ENCODE measurements around the gene MCM9.
A peak's percentile ranks its signal among the peaks of the same experiment; 100 is the strongest.
"Not testable (repeated sequence)": the region's sequence is repeated elsewhere in the genome, so short reads cannot be mapped to it uniquely, and the experiment has no call there.

The MCM9 gene

DNA sequence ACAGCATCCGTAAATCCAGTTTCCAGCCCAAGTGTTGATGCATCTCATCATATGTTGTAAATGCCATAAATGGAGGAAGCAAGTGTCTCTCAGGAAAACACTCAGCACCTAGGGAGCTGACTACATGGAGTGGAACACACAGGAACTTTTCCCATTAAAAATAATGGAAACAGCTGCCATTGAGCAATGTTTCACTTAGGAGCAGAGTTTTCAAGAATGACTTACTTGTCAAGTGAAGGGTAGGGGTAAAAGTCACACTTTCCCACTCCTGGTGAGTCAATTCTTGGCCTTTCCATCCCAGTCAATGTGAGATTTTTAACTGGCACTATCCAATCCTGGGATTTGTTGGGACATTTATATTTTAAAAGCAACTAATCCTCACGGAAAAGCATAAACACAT, 160.4 kb downstream of the MCM9 start:
- TF ChIP-seq JUND (IDR thresholded peaks at IDR 0.05; ENCODE audit: low read depth), result no peak
- no peak for DNase-seq (ENCODE audit: low read depth in 1 of 2, low spot score in 1 of 2)
- in situ Hi-C loops (cut with HindIII; ENCODE audit: low pct_unique_long_range_greater_than_20kb, low sequenced_read_pairs), result no loop called here

DNA sequence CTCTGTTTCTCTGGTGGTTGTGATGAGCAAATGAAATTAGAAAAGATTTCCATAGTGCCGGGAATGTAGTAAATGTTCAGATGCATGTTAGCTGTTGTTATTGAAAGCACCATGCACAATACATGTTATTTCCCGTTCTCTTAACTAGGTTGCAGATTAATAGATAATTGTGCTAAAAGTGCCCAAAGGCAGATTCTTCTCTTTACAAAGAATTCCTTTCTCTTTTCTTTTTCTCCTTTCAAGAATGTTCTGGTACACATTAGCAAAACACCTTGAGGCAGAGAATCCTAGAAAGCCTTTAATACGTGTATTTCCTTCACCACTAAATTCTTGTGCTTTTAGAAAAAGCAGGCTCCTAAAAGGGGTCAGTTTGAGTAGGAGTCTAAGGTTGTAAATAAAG, 162.1 kb downstream of the MCM9 start:
- peak in 1 of 2 experiments; percentile 52 for DNase-seq (ENCODE audit: low read depth in 1 of 2, low spot score in 1 of 2)
- in situ Hi-C loops (cut with HindIII; ENCODE audit: low pct_unique_long_range_greater_than_20kb, low sequenced_read_pairs), result no loop called here
- TF ChIP-seq JUND (IDR thresholded peaks at IDR 0.05; ENCODE audit: low read depth), result no peak

DNA sequence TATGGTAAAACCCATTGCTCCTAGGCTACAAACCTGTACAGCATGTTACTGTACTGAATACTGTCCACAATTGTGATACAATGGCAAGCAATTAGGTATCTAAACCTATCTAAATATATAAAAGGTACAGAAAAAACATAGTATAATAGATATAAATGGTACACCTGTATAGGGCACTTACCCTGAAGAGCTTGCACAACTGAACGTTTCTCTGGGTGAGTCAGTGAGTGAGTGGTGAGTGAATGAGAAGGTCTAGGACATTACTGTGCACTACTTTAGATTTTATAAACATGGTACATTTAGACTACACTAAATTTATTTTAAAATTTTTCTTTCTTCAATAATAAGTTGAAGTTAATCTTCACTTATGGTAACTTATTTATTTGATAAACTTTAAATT, 163.7 kb downstream of the MCM9 start:
- DNase-seq (ENCODE audit: low read depth in 1 of 2, low spot score in 1 of 2), result no peak
- no peak for TF ChIP-seq JUND (IDR thresholded peaks at IDR 0.05; ENCODE audit: low read depth)
- in situ Hi-C loops (cut with HindIII; ENCODE audit: low pct_unique_long_range_greater_than_20kb, low sequenced_read_pairs), result no loop called here

DNA sequence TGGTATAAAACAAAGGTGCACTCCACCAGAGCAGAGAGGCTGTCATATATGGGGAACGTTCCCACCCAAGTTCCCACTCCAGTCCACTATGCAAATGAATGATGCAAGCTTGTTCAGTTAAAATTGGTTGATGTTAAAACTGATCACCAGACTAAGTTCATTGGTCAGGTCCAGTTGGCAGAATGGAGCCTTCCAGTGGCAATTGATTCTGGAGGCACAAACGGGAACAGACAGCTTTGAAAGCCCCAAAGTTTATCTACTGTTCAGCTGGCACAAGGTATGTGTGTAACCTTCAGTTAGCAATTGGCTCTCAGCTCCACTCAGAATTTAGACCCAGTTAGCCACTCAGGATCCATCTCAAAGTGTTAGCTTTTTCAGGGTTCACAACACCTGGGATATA, 164.1 kb downstream of the MCM9 start:
- in situ Hi-C loops (cut with HindIII; ENCODE audit: low pct_unique_long_range_greater_than_20kb, low sequenced_read_pairs), result no loop called here
- TF ChIP-seq JUND (IDR thresholded peaks at IDR 0.05; ENCODE audit: low read depth), result no peak
- DNase-seq (ENCODE audit: low read depth in 1 of 2, low spot score in 1 of 2), result no peak

DNA sequence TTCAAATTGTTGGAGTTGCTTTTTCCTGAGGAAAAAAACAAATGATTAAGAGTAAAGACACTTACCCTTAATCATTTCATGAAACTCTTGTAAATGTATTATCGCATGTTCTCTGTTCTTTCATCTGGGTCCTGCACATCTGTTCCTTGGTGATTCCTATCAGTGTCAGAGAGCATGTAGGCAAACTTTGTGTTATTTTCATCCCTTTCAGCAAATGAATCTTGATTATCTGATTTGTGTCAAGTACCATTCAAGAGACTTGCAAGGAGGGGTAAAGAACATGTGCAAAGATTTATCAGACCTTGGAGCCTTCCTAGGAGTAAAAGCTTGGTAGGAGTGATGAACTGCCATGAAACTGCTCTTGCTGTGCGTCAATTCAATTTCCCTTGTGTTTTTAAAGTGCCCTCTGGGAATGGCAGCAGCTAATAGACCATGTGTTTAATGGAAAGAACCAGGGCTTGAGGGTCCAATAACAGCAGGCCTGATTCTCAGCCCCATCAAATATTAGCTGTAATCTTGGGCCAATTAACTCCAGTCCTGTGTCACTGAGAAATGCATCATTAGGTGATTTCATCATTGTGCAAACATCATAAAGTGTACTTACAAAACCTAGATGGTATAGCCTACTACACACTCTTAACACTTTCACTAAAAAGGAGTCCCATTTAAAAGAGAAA, 164.7 kb downstream of the MCM9 start:
- DNase-seq (ENCODE audit: low read depth in 1 of 2, low spot score in 1 of 2), result peak in 1 of 2 experiments; percentile 5
- TF ChIP-seq JUND (IDR thresholded peaks at IDR 0.05; ENCODE audit: low read depth), result no peak
- in situ Hi-C loops (cut with HindIII; ENCODE audit: low pct_unique_long_range_greater_than_20kb, low sequenced_read_pairs), result no loop called here

DNA sequence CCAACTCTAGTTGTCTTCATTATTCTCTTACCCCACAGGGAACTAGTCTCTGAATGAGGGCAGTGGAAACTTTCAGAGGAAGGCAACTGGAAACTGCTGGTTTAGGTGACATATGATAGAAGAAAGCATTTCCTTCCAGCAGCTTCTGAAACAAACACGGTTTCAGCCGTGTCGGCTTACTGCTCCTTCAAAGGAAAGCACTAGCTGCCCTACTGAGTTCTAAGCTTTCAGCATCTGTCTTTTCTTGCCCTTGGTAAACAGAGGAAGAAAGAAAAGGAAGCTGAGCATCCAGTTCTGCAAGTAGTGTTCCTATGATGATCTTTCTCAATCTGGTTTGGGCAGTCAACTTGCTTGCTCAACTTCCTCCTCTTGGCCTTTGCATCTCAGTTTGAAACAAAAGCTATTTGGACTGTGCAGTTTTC, 166.0 kb downstream of the MCM9 start:
- TF ChIP-seq JUND (IDR thresholded peaks at IDR 0.05; ENCODE audit: low read depth), result no peak
- in situ Hi-C loops (cut with HindIII; ENCODE audit: low pct_unique_long_range_greater_than_20kb, low sequenced_read_pairs), result no loop called here
- DNase-seq (ENCODE audit: low read depth in 1 of 2, low spot score in 1 of 2), result peak in 1 of 2 experiments; percentile 82

DNA sequence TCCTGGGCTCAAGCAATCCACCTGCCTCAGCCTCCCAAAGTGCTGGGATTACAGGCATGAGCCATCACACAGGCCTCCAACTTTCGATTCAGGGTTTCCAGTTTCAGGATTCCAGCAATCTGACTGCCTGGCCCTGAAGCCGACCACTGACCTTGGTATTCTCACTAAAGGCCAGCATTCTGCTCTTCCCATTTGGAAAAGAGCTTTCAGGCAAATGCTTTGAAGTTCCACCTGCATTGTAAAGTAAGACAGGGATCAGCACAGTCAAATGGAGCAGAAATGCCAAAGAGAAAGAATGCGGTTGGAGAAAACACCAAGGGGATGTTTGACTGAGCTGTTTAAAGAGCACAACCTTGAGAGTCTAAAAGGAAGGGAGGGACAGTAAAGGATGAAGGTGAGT, 166.5 kb downstream of the MCM9 start:
- no peak for DNase-seq (ENCODE audit: low read depth in 1 of 2, low spot score in 1 of 2)
- in situ Hi-C loops (cut with HindIII; ENCODE audit: low pct_unique_long_range_greater_than_20kb, low sequenced_read_pairs), result no loop called here
- TF ChIP-seq JUND (IDR thresholded peaks at IDR 0.05; ENCODE audit: low read depth), result no peak

DNA sequence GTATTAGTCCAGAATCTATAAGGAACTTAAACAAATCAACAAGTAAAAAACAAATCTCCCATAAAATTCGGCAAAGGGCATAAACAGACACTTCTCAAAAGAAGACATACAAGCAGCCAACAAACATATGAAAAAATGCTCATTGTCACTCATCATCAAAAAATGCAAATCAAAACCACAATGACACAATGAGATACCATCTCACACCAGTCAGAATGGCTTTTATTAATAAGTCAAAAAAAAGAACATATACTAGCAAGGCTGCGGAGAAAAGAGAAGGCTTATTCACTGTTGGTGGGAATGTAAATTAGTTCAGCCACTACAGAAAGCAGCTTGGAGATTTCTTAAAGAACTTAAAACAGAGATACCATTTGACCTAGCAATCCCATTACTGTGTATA, 169.6 kb downstream of the MCM9 start:
- in situ Hi-C loops (cut with HindIII; ENCODE audit: low pct_unique_long_range_greater_than_20kb, low sequenced_read_pairs); DNase-seq (ENCODE audit: low read depth in 1 of 2, low spot score in 1 of 2): not testable (repeated sequence)

DNA sequence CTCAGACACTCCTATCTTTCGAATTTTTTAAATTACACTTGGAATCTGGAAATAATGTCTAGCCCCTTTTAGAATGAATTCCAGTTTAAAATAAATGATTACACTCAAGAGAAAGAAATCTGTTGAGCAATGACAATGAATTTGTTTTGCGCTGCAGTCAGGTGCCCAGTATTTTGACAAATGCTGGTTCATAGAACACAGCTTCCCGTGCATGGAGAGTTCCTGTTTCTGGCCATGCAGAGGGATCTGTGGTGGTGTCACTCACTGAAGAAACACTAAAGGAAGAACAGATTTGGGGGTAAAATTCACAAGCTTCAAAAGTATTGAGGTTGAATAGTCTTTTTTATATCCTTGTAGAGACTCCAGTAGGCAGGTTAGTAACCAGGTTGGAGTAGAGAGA, 170.2 kb downstream of the MCM9 start:
- in situ Hi-C loops (cut with HindIII; ENCODE audit: low pct_unique_long_range_greater_than_20kb, low sequenced_read_pairs), result no loop called here
- no peak for TF ChIP-seq JUND (IDR thresholded peaks at IDR 0.05; ENCODE audit: low read depth)
- no peak for DNase-seq (ENCODE audit: low read depth in 1 of 2, low spot score in 1 of 2)
